ENCODE results near the gene ZNF778. TPM values are rescaled to one million over a fixed set of nuclear protein-coding genes. Genes with fewer than 3 reads are reported as not detected.
A peak's percentile ranks its signal among the peaks of the same experiment; 100 is the strongest.

ZNF778 gene
- total and polyA plus RNA-seq, 2 of the 13 experiments (the other 11 are each of a cell fraction or from before 2014, with no cell fraction given): 3.8 to 7.2 TPM

DNA sequence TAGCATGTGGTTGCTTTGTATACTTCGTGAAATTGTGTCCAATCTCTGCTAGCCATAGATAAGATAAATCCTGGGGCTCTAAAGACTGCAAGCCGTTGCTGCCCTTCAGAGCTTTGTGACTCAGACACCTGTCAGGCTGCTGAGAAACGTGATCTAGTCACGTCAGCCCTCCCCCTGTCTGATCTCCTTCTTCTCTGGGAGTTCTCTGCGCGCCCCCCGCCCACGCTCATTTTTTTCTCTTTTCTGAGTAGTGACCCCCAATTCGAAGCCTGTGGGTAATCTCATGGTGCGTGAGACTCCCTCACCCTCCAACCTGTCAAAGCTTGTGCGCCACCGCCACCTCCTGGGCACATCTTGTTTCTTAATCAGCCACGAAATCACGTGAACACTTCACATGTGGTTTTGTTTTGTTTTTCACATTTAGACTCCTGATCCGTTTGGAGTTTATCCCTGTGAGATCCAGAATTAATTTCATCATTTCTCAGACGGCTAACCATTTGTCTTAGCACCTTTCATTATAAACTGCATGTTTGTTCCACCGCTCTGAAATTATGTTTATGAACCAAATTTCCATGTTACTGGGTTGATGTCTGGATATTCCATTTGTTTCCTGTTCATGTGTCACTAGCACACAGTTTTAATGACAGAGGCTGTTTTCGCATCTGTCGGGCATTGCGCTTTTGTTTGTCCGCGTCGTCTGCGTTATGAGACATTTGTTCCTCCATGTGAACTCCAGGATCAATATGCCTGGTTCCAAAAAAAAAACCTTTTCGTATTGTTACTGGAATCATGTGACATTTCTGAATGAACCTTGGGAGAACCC, 977 bp upstream of the ZNF778 start (continued):
- TF ChIP-seq, protein P1, sequence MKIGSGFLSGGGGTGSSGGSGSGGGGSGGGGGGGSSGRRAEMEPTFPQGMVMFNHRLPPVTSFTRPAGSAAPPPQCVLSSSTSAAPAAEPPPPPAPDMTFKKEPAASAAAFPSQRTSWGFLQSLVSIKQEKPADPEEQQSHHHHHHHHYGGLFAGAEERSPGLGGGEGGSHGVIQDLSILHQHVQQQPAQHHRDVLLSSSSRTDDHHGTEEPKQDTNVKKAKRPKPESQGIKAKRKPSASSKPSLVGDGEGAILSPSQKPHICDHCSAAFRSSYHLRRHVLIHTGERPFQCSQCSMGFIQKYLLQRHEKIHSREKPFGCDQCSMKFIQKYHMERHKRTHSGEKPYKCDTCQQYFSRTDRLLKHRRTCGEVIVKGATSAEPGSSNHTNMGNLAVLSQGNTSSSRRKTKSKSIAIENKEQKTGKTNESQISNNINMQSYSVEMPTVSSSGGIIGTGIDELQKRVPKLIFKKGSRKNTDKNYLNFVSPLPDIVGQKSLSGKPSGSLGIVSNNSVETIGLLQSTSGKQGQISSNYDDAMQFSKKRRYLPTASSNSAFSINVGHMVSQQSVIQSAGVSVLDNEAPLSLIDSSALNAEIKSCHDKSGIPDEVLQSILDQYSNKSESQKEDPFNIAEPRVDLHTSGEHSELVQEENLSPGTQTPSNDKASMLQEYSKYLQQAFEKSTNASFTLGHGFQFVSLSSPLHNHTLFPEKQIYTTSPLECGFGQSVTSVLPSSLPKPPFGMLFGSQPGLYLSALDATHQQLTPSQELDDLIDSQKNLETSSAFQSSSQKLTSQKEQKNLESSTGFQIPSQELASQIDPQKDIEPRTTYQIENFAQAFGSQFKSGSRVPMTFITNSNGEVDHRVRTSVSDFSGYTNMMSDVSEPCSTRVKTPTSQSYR (CRISPR knock-in tag; IDR thresholded peaks at IDR 0.05; ENCODE audit: borderline replicate concordance): 0 out of 2 replicates have a peak, but pooled peaks have one; percentile 8
- TF ChIP-seq KLF16 (CRISPR knock-in tag; IDR thresholded peaks at IDR 0.05) (peak in 1 of 2 experiments; percentile 61; a peak in 1 of 4 replicates), ZBTB7B (CRISPR knock-in tag; IDR thresholded peaks at IDR 0.05) (peak; percentile 44; the same call in 1 of the 2 replicates), ERF (CRISPR knock-in tag; IDR thresholded peaks at IDR 0.05) (no peak), PAWR (CRISPR knock-in tag; IDR thresholded peaks at IDR 0.05; ENCODE audit: borderline replicate concordance) (0 out of 2 replicates have a peak, but pooled peaks have one; percentile 16), ZNF326 (CRISPR knock-in tag; IDR thresholded peaks at IDR 0.05; ENCODE audit: borderline replicate concordance) (no peak), MAZ (IDR thresholded peaks at IDR 0.05; ENCODE audit: borderline replicate concordance, low read depth, low read length) (no peak), MAZ (CRISPR knock-in tag; IDR thresholded peaks at IDR 0.05; ENCODE audit: low read depth) (0 out of 2 replicates have a peak, but pooled peaks have one; percentile 37), ZNF550 (CRISPR knock-in tag; IDR thresholded peaks at IDR 0.05; ENCODE audit: borderline replicate concordance) (no peak), REXO4 (CRISPR knock-in tag; IDR thresholded peaks at IDR 0.05; ENCODE audit: borderline replicate concordance) (no peak)
- TF ChIP-seq, protein P2, sequence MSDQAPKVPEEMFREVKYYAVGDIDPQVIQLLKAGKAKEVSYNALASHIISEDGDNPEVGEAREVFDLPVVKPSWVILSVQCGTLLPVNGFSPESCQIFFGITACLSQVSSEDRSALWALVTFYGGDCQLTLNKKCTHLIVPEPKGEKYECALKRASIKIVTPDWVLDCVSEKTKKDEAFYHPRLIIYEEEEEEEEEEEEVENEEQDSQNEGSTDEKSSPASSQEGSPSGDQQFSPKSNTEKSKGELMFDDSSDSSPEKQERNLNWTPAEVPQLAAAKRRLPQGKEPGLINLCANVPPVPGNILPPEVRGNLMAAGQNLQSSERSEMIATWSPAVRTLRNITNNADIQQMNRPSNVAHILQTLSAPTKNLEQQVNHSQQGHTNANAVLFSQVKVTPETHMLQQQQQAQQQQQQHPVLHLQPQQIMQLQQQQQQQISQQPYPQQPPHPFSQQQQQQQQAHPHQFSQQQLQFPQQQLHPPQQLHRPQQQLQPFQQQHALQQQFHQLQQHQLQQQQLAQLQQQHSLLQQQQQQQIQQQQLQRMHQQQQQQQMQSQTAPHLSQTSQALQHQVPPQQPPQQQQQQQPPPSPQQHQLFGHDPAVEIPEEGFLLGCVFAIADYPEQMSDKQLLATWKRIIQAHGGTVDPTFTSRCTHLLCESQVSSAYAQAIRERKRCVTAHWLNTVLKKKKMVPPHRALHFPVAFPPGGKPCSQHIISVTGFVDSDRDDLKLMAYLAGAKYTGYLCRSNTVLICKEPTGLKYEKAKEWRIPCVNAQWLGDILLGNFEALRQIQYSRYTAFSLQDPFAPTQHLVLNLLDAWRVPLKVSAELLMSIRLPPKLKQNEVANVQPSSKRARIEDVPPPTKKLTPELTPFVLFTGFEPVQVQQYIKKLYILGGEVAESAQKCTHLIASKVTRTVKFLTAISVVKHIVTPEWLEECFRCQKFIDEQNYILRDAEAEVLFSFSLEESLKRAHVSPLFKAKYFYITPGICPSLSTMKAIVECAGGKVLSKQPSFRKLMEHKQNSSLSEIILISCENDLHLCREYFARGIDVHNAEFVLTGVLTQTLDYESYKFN (CRISPR knock-in tag; conservative IDR thresholded peaks at IDR 0.05): no peak
- TF ChIP-seq, protein P3, sequence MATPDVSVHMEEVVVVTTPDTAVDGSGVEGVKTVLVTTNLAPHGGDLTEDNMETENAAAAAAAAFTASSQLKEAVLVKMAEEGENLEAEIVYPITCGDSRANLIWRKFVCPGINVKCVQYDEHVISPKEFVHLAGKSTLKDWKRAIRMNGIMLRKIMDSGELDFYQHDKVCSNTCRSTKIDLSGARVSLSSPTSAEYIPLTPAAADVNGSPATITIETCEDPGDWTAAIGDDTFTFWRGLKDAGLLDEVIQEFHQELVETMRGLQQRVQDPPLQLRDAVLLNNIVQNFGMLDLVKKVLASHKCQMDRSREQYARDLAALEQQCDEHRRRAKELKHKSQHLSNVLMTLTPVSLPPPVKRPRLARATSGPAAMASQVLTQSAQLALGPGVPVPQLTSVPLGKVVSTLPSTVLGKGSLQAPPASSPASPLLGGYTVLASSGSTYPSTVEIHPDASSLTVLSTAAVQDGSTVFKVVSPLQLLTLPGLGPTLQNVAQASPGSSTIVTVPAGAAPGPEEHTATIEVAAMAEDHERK (CRISPR knock-in tag; IDR thresholded peaks at IDR 0.05; ENCODE audit: low read depth): no peak

Data from HepG2 (cell line).